Endometrium (tissue), 2 donors: ENCODE results near the gene KAZN.
A peak's percentile ranks its signal among the peaks of the same experiment; 100 is the strongest.

Experiments used
- FAIRE-seq: peaks from 2 replicates; lab custom pipeline; 2012; peaks lifted over from hg19 to GRCh38; lab: Jason Lieb, UNC
- donor health status: control.
- donor health status: control.

The KAZN gene

GRCh38 chr1:14800500-14801076, 202.1 kb downstream of the KAZN start:
- no peak for FAIRE-seq

GRCh38 chr1:14803002-14803789, 204.7 kb downstream of the KAZN start:
- no peak for FAIRE-seq

DNA sequence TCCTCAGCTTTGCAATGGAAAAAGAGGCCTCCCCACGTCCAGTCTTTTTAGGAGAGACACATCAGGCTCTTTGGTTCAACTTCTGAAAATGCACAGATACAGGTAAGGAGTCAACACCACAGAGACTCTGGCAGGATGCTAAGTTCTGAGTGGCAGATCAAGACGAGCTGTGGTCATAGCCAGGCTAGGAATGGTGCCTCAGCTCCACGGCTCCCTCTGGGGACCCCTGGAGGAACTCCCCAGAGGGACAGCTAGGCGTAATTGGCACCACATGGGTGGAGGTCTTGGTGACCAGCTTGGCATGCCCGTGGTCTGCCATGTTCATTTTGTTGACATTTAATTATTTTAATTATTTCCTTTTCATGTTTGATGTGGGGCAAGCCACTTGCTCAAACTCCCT, 206.1 kb downstream of the KAZN start:
- no peak for FAIRE-seq

DNA sequence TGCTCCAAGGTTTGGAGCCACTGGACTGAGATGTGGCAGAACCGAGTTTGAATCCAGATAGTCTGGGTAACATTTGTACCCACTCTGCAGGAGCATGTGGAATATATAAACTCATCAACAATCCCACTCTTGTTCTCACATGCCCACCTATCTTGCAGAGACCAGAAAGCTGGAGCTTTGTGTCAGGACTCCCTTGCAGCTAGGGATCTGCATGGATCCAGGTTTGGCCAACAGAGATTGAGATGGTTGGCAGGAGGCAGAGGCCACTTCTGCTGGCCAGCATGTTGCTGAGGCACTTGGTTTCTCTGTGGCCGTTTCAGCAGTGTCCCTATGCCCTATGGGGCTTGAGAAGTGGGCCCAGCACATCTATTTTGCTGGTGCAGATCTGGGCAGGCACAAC, 208.3 kb downstream of the KAZN start:
- no peak for FAIRE-seq

DNA sequence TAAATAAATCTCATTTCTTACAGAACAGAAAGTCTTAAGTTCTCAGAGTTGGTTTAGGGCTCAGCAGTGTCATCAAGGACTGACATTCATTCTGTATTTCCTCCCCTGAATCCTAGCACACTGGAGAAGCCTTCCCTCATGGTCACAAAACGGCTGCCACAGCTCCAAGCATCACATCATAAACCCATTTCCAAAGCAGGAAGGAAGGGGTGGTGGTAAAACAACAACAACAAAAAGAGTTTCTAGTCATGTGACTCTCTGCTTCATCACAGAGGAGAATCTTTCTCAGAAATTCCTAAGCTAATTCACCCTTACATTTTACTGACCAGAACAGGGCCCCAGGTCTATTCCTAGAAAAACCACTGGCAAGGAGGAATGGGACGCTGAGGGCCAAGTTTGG, 210.3 kb downstream of the KAZN start:
- no peak for FAIRE-seq

- FAIRE-seq = no peak
Observed at GRCh38 chr1:14809191-14809981, 210.9 kb downstream of the KAZN start.

DNA sequence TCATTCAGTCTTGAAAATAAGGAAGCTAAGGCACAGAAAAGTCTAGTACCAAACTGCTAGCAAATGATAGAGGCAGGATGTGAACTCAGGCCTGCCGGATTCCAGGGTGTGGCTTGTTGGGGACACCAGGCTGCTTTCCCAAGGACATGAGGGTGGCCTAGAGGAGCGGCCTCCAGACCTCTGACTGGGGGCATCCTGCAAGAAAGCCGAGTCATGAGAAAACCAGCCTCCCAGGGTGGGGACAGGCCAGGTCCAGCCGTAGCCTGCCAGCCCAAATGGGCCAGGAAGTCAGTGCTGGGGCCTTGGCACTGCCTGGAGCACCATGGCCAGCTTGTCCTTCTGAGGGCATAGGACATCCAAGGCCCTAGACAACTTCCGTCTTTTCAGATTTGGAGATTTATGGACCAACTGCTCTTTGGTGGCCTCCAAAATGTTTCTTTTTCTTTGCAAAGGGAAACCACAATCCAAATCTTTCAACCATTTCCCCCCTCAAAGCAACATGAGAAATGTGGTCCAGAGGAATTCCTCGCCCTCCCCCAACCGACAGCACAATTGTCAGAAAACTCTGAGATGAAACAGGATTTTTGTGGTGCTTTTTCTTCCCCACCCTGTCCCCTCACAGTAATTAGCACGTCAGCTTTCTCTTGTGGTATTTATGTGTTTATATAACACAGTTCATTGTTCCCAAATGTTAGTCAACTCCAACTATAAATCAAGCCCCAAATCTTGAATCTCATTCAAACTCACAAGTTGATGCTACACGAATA, 212.3 kb downstream of the KAZN start:
- FAIRE-seq = peak; percentile 93

DNA sequence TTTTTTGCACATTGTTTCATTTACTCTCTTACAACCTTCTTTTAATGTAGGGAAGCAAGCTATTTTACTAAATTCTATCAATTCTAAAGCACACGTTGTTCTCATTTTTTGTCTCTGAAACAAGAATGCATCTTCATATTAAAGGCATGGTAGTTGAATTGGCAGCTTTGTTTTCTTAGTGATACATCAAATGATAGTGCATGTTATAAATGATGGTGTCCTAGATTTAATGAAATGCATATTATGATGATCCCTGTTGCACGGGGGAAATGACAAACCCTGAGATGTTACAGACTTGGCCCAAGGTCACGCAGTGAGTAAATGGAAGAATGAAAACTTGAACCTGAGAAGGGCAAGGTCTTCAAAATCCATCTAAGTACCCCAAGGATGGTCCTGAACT, 213.1 kb downstream of the KAZN start:
- FAIRE-seq = no peak

DNA sequence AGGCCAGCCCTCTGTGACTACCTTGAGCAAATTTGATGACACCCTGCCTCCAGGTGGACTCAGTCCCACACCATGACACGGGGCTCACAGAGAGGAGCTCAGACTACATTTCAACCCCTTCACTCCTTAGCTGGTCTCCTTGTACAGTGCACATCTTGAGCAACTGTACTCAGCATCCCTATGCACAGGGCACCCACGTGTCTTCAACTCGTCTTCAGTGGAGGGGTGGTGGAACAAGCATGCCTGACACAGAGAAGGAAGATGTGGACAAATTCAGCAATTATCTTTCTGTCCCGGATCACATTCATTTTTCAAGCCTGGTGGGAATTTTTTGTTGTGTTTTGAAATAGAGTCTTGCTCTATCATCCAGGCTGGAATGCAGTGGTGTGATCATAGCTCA, 213.7 kb downstream of the KAZN start:
- FAIRE-seq = no peak

- FAIRE-seq = no peak
Observed at GRCh38 chr1:14815175-14815877, 216.8 kb downstream of the KAZN start.

DNA sequence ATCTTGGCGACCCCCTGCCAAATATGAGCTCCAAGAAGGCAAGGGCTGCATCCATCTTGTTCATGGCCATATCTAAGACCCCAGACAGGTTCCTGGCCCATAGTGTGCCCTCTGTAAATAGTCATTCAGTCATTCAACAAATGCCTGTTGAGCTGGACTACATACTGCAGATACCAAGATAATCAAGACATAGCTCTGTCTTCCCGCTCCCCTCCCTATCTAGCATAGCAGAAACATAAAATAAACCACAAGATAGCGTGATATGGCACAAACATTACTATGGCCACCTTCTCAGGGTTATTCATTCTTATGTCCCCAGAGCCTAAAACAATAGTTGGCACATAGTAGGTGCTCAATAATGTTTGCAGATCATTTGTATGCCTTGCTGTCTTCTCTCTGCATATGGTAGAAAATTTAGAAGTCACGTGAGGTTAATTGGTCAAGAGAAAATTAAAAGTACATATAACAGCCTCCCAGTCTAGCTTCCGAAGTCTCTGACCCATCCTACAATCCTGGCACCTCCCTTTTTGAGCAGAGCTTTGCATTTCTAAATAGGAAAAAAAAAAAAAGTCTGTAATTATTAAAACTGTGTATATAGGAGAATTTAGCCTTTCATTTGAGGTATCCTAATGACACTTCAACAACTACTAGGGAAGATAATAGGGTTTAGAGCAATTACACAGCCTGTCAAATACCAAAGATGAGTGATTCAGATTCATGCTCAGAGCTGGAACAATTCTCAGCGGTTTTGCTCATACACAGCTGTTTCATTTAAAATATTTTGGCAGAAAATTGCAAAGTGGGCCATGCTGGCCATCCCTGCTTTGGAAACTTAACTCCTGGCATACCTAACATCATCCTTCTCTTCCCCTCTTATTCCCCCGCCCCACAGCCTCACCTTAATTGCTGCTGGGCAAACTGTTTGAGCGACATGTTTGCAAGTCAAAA, 219.0 kb downstream of the KAZN start:
- FAIRE-seq = no peak

DNA sequence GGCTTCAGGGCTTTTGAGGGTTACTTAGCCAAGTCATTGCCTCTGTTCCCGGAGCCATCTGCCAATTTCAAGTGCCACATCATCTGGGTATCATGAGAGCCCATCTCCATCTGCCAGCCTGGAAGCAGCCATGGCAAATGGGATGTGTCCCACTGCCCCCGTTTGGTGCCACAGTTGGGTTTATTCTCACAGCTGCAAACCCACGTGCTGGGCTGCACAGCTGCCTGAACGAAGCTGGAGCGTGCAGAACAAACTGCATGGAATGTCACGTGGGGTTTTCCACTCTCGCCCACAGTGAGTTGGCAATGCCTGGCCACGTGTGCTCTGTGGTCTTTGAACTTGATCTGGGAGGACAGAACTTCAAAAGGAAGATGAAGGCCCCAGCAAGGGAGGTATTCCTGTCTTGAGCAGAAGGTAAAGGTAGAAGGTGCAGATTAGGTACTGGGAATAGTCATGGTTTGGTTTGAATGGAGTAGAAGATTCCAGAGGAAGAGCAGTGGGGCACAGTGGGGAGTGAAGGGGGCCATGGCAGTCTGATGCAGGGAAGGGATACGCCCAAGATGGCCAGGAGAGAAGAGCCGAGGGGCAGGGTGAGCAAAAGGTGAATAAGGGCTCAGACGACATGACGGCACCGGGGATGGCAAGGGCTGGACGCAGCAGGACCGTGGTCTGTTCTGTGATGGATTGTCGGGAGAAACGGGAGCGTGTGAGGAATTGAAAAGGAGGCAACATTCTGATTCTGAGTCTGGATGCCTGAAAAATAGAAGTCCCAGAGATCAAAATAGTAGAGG, 222.0 kb downstream of the KAZN start:
- FAIRE-seq = no peak

DNA sequence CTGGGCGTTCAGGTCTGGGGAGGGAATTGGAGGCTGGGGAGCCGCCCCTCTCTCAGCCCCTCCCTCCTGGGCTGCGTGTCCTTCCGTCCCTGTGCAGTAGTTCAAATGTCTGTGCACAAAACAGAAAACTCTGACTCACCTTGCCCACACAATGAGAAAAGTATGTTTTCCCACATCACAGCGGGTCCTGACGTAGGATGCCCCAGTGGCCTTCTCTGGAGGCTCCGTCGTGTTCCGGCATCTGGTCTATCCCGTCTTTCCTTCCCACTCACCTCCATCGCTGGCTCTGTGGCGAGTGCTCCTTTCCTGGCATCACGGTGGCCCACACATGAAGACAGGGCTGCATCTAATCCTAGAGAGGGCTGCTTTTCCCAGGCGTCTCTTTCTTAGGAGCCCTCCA, 224.0 kb downstream of the KAZN start:
- FAIRE-seq = no peak

DNA sequence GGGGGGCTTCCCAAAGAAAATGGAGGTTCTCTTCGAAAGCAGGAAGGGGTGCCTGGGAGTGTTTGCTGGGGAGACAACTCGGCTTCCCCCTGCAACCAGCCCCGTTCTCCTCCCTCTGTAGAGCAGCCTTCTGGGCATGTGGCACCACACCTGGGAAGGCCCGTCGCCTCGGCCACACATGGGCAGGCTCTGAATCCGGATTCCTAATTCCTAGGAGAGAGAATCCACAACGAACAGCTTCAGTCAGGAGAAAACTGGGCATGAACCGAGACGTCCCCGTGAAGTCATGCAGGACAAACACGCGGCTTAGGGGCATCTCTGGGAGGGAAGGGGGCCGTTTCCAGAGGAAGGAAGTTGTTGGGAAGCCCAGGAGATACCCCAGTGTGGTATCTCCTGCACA, 224.5 kb downstream of the KAZN start:
- FAIRE-seq = no peak

- FAIRE-seq = no peak
Observed at GRCh38 chr1:14824314-14824915, 225.9 kb downstream of the KAZN start.

GRCh38 chr1:14825396-14825795, 226.9 kb downstream of the KAZN start:
- FAIRE-seq = no peak

DNA sequence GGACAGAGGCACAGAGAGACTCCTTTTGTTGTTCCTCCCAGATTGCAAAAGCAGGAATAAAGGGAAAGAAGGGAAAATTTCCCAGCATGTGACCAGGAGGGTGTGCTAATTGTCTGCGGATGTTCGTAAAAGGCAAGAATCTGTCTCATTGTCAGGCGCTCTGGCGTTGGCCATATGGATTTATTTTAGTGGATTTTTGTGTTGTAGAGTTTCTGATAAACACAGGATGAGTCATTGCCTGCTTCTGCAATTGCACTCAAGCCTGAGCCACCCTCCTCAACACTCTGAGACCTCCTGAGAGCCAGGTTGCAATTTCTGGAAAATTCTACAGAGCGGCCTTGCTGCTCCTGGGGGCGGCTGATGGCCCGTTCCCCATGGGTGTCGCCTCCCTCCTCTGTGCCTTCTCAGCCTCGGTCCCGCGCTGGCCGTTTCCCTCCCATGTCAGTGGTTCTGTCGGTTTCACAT, 227.7 kb downstream of the KAZN start:
- peak; percentile 84 for FAIRE-seq

DNA sequence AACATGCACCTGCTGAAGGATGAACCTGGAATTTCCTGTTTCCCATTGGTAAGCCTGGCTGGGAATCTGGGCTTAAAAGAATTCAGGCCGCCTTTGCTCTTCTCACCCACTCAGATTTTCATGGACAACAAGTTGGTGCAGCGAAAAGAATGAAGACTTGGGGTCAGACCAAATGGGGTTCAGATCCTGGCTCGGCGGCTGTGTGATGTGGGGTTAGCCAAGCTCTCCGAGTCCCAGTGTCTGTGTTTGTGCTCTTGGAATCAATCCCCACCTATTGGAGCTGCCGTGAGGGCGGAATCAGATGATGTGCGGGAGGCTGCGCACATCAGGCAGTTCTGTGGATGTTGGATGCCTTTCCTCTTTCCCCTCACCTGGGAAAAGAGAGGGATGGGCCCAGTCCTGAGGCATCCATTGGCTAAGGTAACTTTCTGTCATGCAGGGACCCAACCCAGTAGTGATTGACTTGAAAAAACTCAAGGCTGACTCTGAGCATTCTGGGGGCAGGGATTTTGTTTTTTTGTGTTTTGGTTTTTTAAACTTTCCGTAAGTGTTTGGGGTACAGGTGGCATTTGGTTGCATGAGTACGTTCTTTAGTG, 228.3 kb downstream of the KAZN start:
- FAIRE-seq = no peak

DNA sequence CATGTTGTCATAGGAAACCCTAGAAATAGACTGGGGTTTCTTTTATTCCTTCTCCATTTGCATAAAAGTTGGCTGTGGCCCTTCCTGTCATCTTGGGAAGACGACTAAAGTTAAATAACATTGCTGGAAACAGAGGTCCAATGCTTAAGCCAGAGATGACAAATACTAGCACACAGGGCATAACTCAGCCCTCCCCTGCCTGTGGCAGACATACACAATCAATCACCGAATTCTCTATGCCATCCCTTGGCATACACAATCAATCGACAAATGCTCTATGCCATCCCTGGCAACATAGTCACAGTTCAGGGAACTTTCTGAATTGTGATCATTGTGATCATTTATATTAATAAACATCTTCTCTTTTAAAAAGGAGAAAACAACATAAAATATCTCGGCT, 229.4 kb downstream of the KAZN start:
- FAIRE-seq = no peak
